Fibroblast of lung (primary cell): ENCODE data around the gene CADM2. TPM values are rescaled to one million over a fixed set of nuclear protein-coding genes. Genes with fewer than 3 reads are reported as not detected.

Source experiments
- DNase-seq, 2 donors: peaks; one replicate each; pipeline versions ENCODE4 v3.0.0 to v3.0.0-alpha.2; 2010; ENCODE audit warnings: low read depth in 2 of 2
- H2AFZ ChIP-seq: 2 replicates; pipeline ENCODE4 v1.5.1; 2012; ENCODE audit warnings: low read length, control low read depth, inconsistent platforms
- H3K27ac ChIP-seq: 2 replicates; pipeline ENCODE4 v1.5.1; 2011; ENCODE audit warnings: low read length, control low read depth; ENCODE audit not compliant: insufficient read depth
- H3K27me3 ChIP-seq: 2 replicates; pipeline ENCODE4 v1.5.1; 2011; ENCODE audit warnings: mild to moderate bottlenecking, low read length; ENCODE audit not compliant: control insufficient read depth, insufficient read depth
- H3K36me3 ChIP-seq: 2 replicates; pipeline ENCODE4 v1.5.1; 2011; ENCODE audit warnings: low read length; ENCODE audit not compliant: control insufficient read depth, insufficient read depth
- H3K4me1 ChIP-seq: 2 replicates; pipeline ENCODE4 v1.5.1; 2011; ENCODE audit warnings: low read length; ENCODE audit not compliant: control insufficient read depth, insufficient read depth; ENCODE audit errors: extremely low read depth
- H3K4me2 ChIP-seq: 2 replicates; pipeline ENCODE4 v1.5.1; 2011; ENCODE audit warnings: low read length, control low read depth; ENCODE audit not compliant: insufficient read depth; ENCODE audit errors: extremely low read depth
- H3K4me3 ChIP-seq, 4 experiments: fragments of 200-600 bp in 1 of 4; sonication (generic) in 1 of 4; replicated peaks in 1 of 4; 2 replicates each; pipeline ENCODE4 v1.5.1; 2011 to 2016; ENCODE audit warnings: low read length in 4 of 4, low read depth in 3 of 4, mild to moderate bottlenecking in 3 of 4, control low read depth in 2 of 4, inconsistent platforms in 1 of 4, mixed read lengths in 1 of 4; ENCODE audit not compliant: insufficient read depth in 1 of 4; ENCODE audit errors: control extremely low read depth in 1 of 4
- H3K79me2 ChIP-seq: 2 replicates; pipeline ENCODE4 v1.5.1; 2012; ENCODE audit warnings: mild to moderate bottlenecking, low read length, inconsistent platforms; ENCODE audit not compliant: control insufficient read depth, insufficient read depth
- H3K9ac ChIP-seq: 2 replicates; pipeline ENCODE4 v1.5.1; 2011; ENCODE audit warnings: mild to moderate bottlenecking, low read length, control low read depth; ENCODE audit not compliant: insufficient read depth
- H3K9me3 ChIP-seq: 2 replicates; pipeline ENCODE4 v1.5.1; 2012; ENCODE audit warnings: low read depth, low read length; ENCODE audit not compliant: control insufficient read depth, insufficient read depth
- H4K20me1 ChIP-seq: 2 replicates; pipeline ENCODE4 v1.5.1; 2011; ENCODE audit warnings: low read length; ENCODE audit not compliant: control insufficient read depth, insufficient read depth; ENCODE audit errors: extremely low read depth
- EZH2 ChIP-seq: IDR thresholded peaks from 2 replicates; pipeline ENCODE4 v1.5.1; 2012; ENCODE audit warnings: low read length, control low read depth, mild to moderate bottlenecking; ENCODE audit errors: missing control alignments
- polyA plus RNA-seq, 2 donors: library from polyadenylated mRNA; depleted of rRNA in 1 of 2; stranded (reverse) in 1 of 2; unstranded in 1 of 2; fragments of >200 nt; gene quantifications; 2 replicates each; pipeline ENCODE4 v1.2.1, GENCODE V29; 2011 to 2012; ENCODE audit warnings: missing spikeins in 1 of 2
- total RNA-seq: library from RNA; depleted of rRNA; stranded (reverse); fragments of >200 nt; gene quantifications from 2 replicates; pipeline ENCODE4 v1.2.1, GENCODE V29; 2014
- TF ChIP-seq, protein P1 (sequence below), 2 donors: IDR thresholded peaks in 1 of 2; conservative IDR thresholded peaks in 1 of 2; 1 replicate in 1 of 2; 2 replicates in 1 of 2; pipeline ENCODE4 v1.5.1; 2011 to 2012; ENCODE audit warnings: low read length in 2 of 2, control low read depth in 1 of 2, inconsistent platforms in 1 of 2, low read depth in 1 of 2, mild to moderate bottlenecking in 1 of 2

The CADM2 gene
- total and polyA plus RNA-seq, 2 donors (not counting 1 experiment from before 2014, with no cell fraction given), result under 0.01 to 0.12 TPM

- Histone ChIP-seq H3K79me2 (no peaks in the 10 kb centered on the region), H3K27me3 (no peaks in the 10 kb centered on the region), H3K36me3 (no peaks in the 10 kb centered on the region), H4K20me1 (no peaks in the 10 kb centered on the region), H3K4me3 (no peak overlapping the region), H3K27ac (no peak overlapping the region), H3K4me2 (no peak overlapping the region), H3K9ac (no peak overlapping the region), H2AFZ (no peak overlapping the region), H3K4me1 (no peaks in the 10 kb centered on the region), H3K9me3 (no peaks in the 10 kb centered on the region)
- DNase-seq, result peak in 1 of 2 donors; percentile 11
- TF ChIP-seq EZH2, result no peak
- TF ChIP-seq, protein P1, sequence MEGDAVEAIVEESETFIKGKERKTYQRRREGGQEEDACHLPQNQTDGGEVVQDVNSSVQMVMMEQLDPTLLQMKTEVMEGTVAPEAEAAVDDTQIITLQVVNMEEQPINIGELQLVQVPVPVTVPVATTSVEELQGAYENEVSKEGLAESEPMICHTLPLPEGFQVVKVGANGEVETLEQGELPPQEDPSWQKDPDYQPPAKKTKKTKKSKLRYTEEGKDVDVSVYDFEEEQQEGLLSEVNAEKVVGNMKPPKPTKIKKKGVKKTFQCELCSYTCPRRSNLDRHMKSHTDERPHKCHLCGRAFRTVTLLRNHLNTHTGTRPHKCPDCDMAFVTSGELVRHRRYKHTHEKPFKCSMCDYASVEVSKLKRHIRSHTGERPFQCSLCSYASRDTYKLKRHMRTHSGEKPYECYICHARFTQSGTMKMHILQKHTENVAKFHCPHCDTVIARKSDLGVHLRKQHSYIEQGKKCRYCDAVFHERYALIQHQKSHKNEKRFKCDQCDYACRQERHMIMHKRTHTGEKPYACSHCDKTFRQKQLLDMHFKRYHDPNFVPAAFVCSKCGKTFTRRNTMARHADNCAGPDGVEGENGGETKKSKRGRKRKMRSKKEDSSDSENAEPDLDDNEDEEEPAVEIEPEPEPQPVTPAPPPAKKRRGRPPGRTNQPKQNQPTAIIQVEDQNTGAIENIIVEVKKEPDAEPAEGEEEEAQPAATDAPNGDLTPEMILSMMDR (conservative IDR thresholded peaks at IDR 0.05 in 1 of 2, IDR thresholded peaks at IDR 0.05 in 1 of 2; ENCODE audit: low read depth in 1 of 2, low read length in 2 of 2), result no peak
These were observed 767.0 kb downstream of the CADM2 start for GRCh38 chr3:85725809-85726208.

GRCh38 chr3:85726241-85726640, 767.5 kb downstream of the CADM2 start:
- no peaks in the 10 kb centered on the region for H3K27me3 ChIP-seq
- H3K4me2 ChIP-seq, result no peak overlapping the region
- H3K79me2 ChIP-seq, result no peaks in the 10 kb centered on the region
- no peak overlapping the region for H3K27ac ChIP-seq
- H3K4me1 ChIP-seq, result no peaks in the 10 kb centered on the region
- H3K4me3 ChIP-seq, result no peak overlapping the region
- H3K36me3 ChIP-seq, result no peaks in the 10 kb centered on the region
- H2AFZ ChIP-seq, result no peak overlapping the region
- no peak for TF ChIP-seq EZH2
- TF ChIP-seq, protein P1 (conservative IDR thresholded peaks at IDR 0.05 in 1 of 2, IDR thresholded peaks at IDR 0.05 in 1 of 2; ENCODE audit: low read depth in 1 of 2, low read length in 2 of 2), result no peak
- peak; percentile 10 to 56 for DNase-seq
- H3K9me3 ChIP-seq, result no peaks in the 10 kb centered on the region
- no peaks in the 10 kb centered on the region for H4K20me1 ChIP-seq
- H3K9ac ChIP-seq, result no peak overlapping the region

GRCh38 chr3:85737846-85738245, 779.1 kb downstream of the CADM2 start:
- Histone ChIP-seq H4K20me1 (no peaks in the 10 kb centered on the region), H3K27me3 (no peaks in the 10 kb centered on the region), H3K27ac (no peak overlapping the region), H2AFZ (no peak overlapping the region), H3K79me2 (no peaks in the 10 kb centered on the region), H3K4me3 (no peak overlapping the region), H3K4me2 (no peak overlapping the region), H3K9me3 (no peaks in the 10 kb centered on the region), H3K9ac (no peak overlapping the region), H3K36me3 (no peaks in the 10 kb centered on the region), H3K4me1 (no peaks in the 10 kb centered on the region)
- DNase-seq, result peak in 1 of 2 donors; percentile 74
- TF ChIP-seq, protein P1 (conservative IDR thresholded peaks at IDR 0.05 in 1 of 2, IDR thresholded peaks at IDR 0.05 in 1 of 2; ENCODE audit: low read depth in 1 of 2, low read length in 2 of 2), result no peak
- TF ChIP-seq EZH2, result no peak
